Measurements from ENCODE around the gene ZNRF3.

GRCh38 chr22:29093501-29094300 is 210.3 kb downstream of the ZNRF3 start:
- TF ChIP-seq CTCF (IDR thresholded peaks at IDR 0.05) (no peak), EZH2 (IDR thresholded peaks at IDR 0.05; ENCODE audit: borderline replicate concordance, insufficient read depth, low read depth, low read length, poor library complexity, severe bottlenecking) (no peak)
